ENCODE measurements around the gene PRKCH.

The PRKCH gene

GRCh38 chr14:61430066-61430757, 108.8 kb downstream of the PRKCH start:
- DNase-seq = no peak

- no peak for DNase-seq
These were observed 111.8 kb downstream of the PRKCH start for GRCh38 chr14:61433169-61433568.

GRCh38 chr14:61433828-61434227, 112.4 kb downstream of the PRKCH start:
- no peak for DNase-seq

GRCh38 chr14:61434311-61434710, 112.9 kb downstream of the PRKCH start:
- DNase-seq = no peak

GRCh38 chr14:61435563-61436337, 114.4 kb downstream of the PRKCH start:
- no peak for DNase-seq

GRCh38 chr14:61437381-61437780, 116.0 kb downstream of the PRKCH start:
- no peak for DNase-seq

GRCh38 chr14:61438036-61438435, 116.7 kb downstream of the PRKCH start:
- no peak for DNase-seq

GRCh38 chr14:61438497-61438859, 117.1 kb downstream of the PRKCH start:
- no peak for DNase-seq

- DNase-seq = no peak
These were observed 117.7 kb downstream of the PRKCH start for GRCh38 chr14:61438860-61439765.

- no peak for DNase-seq
These were observed 118.5 kb downstream of the PRKCH start for GRCh38 chr14:61439779-61440418.

- DNase-seq = no peak
These were observed 122.1 kb downstream of the PRKCH start for GRCh38 chr14:61443481-61443880.

- DNase-seq = peak; percentile 76
These were observed 122.9 kb downstream of the PRKCH start for GRCh38 chr14:61444215-61444768.

GRCh38 chr14:61451491-61451890, 130.1 kb downstream of the PRKCH start:
- DNase-seq = no peak

GRCh38 chr14:61451891-61452400, 130.6 kb downstream of the PRKCH start:
- no peak for DNase-seq

- no peak for DNase-seq
These were observed 131.1 kb downstream of the PRKCH start for GRCh38 chr14:61452452-61452851.

GRCh38 chr14:61453103-61453767, 131.9 kb downstream of the PRKCH start:
- DNase-seq = no peak

- DNase-seq = no peak
These were observed 133.2 kb downstream of the PRKCH start for GRCh38 chr14:61454545-61454944.

GRCh38 chr14:61455351-61455750, 134.0 kb downstream of the PRKCH start:
- DNase-seq = no peak

GRCh38 chr14:61456720-61457119, 135.3 kb downstream of the PRKCH start:
- peak; percentile 90 for DNase-seq

GRCh38 chr14:61458766-61459165, 137.4 kb downstream of the PRKCH start:
- no peak for DNase-seq

- DNase-seq = no peak
These were observed 137.8 kb downstream of the PRKCH start for GRCh38 chr14:61459229-61459628.

GRCh38 chr14:61460063-61460462, 138.7 kb downstream of the PRKCH start:
- DNase-seq = no peak

Data from activated CD8-positive, alpha-beta memory T cell treated with anti-CD3 and anti-CD28 coated beads, Interleukin-2, amount 50 U/mL, for 48 hours (primary cell).